ENCODE data around the gene EEPD1.

GRCh38 chr7:36127075-36127740 is 25.8 kb upstream of the EEPD1 start:
- TF ChIP-seq POLR2A (IDR thresholded peaks at IDR 0.05) = no peak
- TF ChIP-seq, protein P1, sequence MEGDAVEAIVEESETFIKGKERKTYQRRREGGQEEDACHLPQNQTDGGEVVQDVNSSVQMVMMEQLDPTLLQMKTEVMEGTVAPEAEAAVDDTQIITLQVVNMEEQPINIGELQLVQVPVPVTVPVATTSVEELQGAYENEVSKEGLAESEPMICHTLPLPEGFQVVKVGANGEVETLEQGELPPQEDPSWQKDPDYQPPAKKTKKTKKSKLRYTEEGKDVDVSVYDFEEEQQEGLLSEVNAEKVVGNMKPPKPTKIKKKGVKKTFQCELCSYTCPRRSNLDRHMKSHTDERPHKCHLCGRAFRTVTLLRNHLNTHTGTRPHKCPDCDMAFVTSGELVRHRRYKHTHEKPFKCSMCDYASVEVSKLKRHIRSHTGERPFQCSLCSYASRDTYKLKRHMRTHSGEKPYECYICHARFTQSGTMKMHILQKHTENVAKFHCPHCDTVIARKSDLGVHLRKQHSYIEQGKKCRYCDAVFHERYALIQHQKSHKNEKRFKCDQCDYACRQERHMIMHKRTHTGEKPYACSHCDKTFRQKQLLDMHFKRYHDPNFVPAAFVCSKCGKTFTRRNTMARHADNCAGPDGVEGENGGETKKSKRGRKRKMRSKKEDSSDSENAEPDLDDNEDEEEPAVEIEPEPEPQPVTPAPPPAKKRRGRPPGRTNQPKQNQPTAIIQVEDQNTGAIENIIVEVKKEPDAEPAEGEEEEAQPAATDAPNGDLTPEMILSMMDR (IDR thresholded peaks at IDR 0.05) = peak in 1 of 3 experiments; percentile 29
